T-cell (primary cell): Measurements from ENCODE around the gene ASPSCR1. TPM values are rescaled to one million over a fixed set of nuclear protein-coding genes. Genes with fewer than 3 reads are reported as not detected.

ENCODE experiments used
- ATAC-seq, 4 experiments: fragments of 200-7000 bp in 3 of 4; fragments of 150-1000 bp in 1 of 4; cut with Tn5 transposase; replicated peaks in 1 of 4; 1 replicate in 3 of 4; 2 replicates in 1 of 4; pipeline ENCODE4 v1.10.0; 2021; ENCODE audit warnings: moderate library complexity in 3 of 4, mild to moderate bottlenecking in 2 of 4, moderate number of reproducible peaks in 1 of 4
- CTCF ChIA-PET, 2 donors: fragments of 300-600 bp; sonication (Branson Sonifier 250); formaldehyde crosslinking; loops; one replicate each; lab custom pipeline; 2022; ENCODE audit warnings: antibody characterized with exemption in 2 of 2; lab: Charles Lee
- POLR2A ChIA-PET, 2 donors: fragments of 300-600 bp; sonication (Branson Sonifier 250); formaldehyde crosslinking; loops; one replicate each; lab custom pipeline; 2022; ENCODE audit warnings: antibody characterized with exemption in 2 of 2; lab: Charles Lee
- DNase-seq, 35 experiments: peaks; one replicate each; pipeline versions ENCODE4 v3.0.0 to v3.0.0-alpha.2; 2013 to 2023
- H3K27ac ChIP-seq: one replicate; pipeline ENCODE4 v1.5.1; 2013; ENCODE audit warnings: low read length
- H3K27me3 ChIP-seq, 2 experiments: replicated peaks in 1 of 2; 1 replicate in 1 of 2; 2 replicates in 1 of 2; pipeline versions ENCODE4 v1.6.1 to v1.7.0; 2013; ENCODE audit warnings: low read length in 1 of 2, mixed read lengths in 1 of 2; ENCODE audit not compliant: control insufficient read depth in 2 of 2, insufficient read depth in 2 of 2; ENCODE audit errors: extremely low read depth in 1 of 2
- H3K36me3 ChIP-seq, 2 donors: 1 replicate in 1 of 2; 2 replicates in 1 of 2; pipeline versions ENCODE4 v1.6.1 to v1.7.0; 2013; ENCODE audit warnings: low read length in 1 of 2; ENCODE audit not compliant: control insufficient read depth in 2 of 2, insufficient read depth in 1 of 2; ENCODE audit errors: extremely low read depth in 1 of 2
- H3K4me1 ChIP-seq, 2 experiments: 1 replicate in 1 of 2; 2 replicates in 1 of 2; pipeline versions ENCODE4 v1.6.1 to v1.7.0; 2013; ENCODE audit warnings: low read length in 2 of 2, mixed read lengths in 1 of 2; ENCODE audit not compliant: insufficient read depth in 2 of 2, control insufficient read depth in 1 of 2; ENCODE audit errors: extremely low read depth in 1 of 2
- H3K4me3 ChIP-seq, 2 donors: 1 replicate in 1 of 2; 2 replicates in 1 of 2; pipeline versions ENCODE4 v1.5.1 to v1.7.0; 2013; ENCODE audit warnings: mild to moderate bottlenecking in 2 of 2, low read length in 1 of 2, moderate library complexity in 1 of 2; ENCODE audit not compliant: control insufficient read depth in 1 of 2; ENCODE audit errors: extremely low read depth in 1 of 2
- H3K9me3 ChIP-seq: 2 replicates; pipeline ENCODE4 v1.7.0; 2013
- H3K27ac Mint-ChIP-seq, 2 donors: one replicate each; pipeline ENCODE4 v1.8.0; 2020 to 2021; ENCODE audit warnings: mild to moderate bottlenecking in 2 of 2, mixed read lengths in 2 of 2
- H3K27me3 Mint-ChIP-seq, 2 donors: one replicate each; pipeline ENCODE4 v1.8.0; 2021 to 2022; ENCODE audit warnings: mixed read lengths in 2 of 2
- H3K36me3 Mint-ChIP-seq: one replicate; pipeline ENCODE4 v1.8.0; 2021; ENCODE audit warnings: mixed read lengths
- H3K4me1 Mint-ChIP-seq, 3 donors: one replicate each; pipeline ENCODE4 v1.8.0; 2020 to 2022; ENCODE audit warnings: mixed read lengths in 3 of 3, mild to moderate bottlenecking in 1 of 3
- H3K4me3 Mint-ChIP-seq, 3 donors: one replicate each; pipeline ENCODE4 v1.8.0; 2020 to 2022; ENCODE audit warnings: mild to moderate bottlenecking in 3 of 3, mixed read lengths in 3 of 3, moderate library complexity in 3 of 3
- H3K9me3 Mint-ChIP-seq, 3 donors: one replicate each; pipeline ENCODE4 v1.8.0; 2020 to 2022; ENCODE audit warnings: mixed read lengths in 3 of 3
- WGBS: methylation state at CpG from one replicate; pipeline ENCODE4 v1.1.5; 2013; ENCODE audit warnings: missing lambda C conversion rate; ENCODE audit not compliant: insufficient coverage; 5-methylcytosine and 5-hydroxymethylcytosine counted together
- total RNA-seq, 35 experiments: library from RNA in 6 of 35; stranded (reverse) in 6 of 35; fragments of 120-200 nt in 1 of 35; gene quantifications; one replicate each; pipeline versions ENCODE4 v1.2.1 to v1.2.4 and lab custom pipeline; 2013 to 2026

The ASPSCR1 gene
- total RNA-seq, 5 donors from 2014 or later (not counting 1 experiment from before 2014, with no cell fraction given), result 34.6 to 49.7 (median 44.9) TPM

DNA sequence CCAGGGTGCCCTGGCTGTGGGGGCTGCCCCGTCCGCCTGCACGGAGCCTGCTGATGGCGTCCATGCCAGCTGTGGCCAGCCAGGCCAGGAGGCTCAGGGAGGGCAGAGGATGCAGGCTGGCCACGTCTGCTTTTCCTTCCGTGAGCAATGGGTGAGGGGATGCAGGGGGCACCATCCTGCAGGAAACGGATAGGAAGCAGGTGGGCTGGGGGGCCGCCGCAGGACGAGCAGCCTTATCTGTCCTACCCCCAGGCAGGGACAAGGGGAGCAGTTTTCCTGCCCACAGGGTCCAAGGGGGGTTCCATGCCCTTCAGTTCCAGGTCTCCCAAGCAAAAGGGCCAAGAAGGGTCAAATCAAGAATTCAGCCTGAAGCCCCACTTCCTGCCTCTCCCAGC lies 81.4 kb downstream of the ASPSCR1 start:
- Mint-ChIP-seq H3K36me3 (peaks cover 7% of the 10 kb centered on the region), H3K9me3 (no peaks in the 10 kb centered on the region), H3K4me3 (no peak overlapping the region), H3K4me1 (peaks cover 0 to 3% (median 0%) of the 10 kb centered on the region in 3 donors), H3K27me3 (no peaks in the 10 kb centered on the region), H3K27ac (no peak overlapping the region)
- Histone ChIP-seq H3K9me3 (no peaks in the 10 kb centered on the region), H3K27ac (no peak overlapping the region), H3K4me1 (peaks cover 0 to 19% of the 10 kb centered on the region in 2 experiments), H3K27me3 (no peaks in the 10 kb centered on the region), H3K36me3 (peaks cover 19 to 83% of the 10 kb centered on the region in 2 donors), H3K4me3 (no peak overlapping the region)
- CTCF ChIA-PET, result interaction anchor here in 1 of 2 donors (0.5 kb wide), 1 partner anchor 20 kb away, joined by 3 read pairs; no protein-coding TSS in a partner anchor
- WGBS, result 86% methylated on average over 9 of the region's 10 CpGs
- POLR2A ChIA-PET, result no interaction called here
- ATAC-seq (no peak), DNase-seq (no peak)

DNA sequence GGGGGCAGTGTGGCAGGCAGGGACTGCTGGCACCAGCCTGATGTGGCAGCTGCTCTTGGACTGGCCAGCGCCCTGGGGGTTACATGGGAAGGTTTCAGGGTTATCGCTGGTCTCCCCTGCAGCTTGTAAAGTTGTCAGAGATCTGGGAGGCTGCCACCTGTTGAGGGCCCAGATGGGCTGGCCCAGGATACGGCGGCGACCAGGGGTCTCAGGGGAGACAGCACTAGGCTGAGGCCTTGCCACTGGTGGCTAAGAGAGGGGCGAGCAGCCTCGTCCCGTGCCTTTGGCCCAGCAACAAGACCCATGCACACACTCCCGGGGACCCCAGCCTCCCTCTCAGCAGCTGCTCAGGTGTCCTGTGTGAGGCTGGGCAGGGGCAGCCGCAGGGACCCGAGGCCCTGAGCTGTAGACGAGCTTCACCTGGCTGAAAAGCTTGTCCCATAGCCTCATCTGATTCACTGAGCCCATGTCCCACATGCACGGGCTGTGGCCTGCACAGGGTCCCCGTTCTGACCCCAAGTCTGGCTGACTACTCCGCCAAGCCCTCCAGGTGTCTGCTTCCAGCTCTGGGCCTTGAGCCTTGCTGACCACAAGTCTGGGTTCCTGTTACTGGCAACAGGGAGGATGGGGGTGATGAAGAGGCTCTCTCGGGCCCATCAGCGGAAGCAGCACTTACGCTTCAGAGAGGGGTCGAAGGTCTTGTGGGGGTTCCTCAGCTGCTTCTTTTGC lies 82.0 kb downstream of the ASPSCR1 start:
- CTCF ChIA-PET, result interaction anchor here in 1 of 2 donors (0.5 kb wide), 1 partner anchor 19 kb away, joined by 3 read pairs; no protein-coding TSS in a partner anchor
- ATAC-seq (no peak), DNase-seq (no peak)
- Mint-ChIP-seq H3K4me1 (peaks cover 0 to 8% (median 5%) of the 10 kb centered on the region in 3 donors), H3K9me3 (no peaks in the 10 kb centered on the region), H3K36me3 (peaks cover 7% of the 10 kb centered on the region), H3K27ac (no peak overlapping the region), H3K4me3 (no peak overlapping the region), H3K27me3 (no peaks in the 10 kb centered on the region)
- Histone ChIP-seq H3K27ac (no peak overlapping the region), H3K4me3 (no peak overlapping the region), H3K9me3 (no peaks in the 10 kb centered on the region), H3K36me3 (peaks cover 19 to 78% of the 10 kb centered on the region in 2 donors), H3K27me3 (no peaks in the 10 kb centered on the region), H3K4me1 (peaks cover 2 to 22% of the 10 kb centered on the region in 2 experiments)
- POLR2A ChIA-PET, result no interaction called here
- WGBS, result 94% methylated on average over 19 of the region's 19 CpGs

DNA sequence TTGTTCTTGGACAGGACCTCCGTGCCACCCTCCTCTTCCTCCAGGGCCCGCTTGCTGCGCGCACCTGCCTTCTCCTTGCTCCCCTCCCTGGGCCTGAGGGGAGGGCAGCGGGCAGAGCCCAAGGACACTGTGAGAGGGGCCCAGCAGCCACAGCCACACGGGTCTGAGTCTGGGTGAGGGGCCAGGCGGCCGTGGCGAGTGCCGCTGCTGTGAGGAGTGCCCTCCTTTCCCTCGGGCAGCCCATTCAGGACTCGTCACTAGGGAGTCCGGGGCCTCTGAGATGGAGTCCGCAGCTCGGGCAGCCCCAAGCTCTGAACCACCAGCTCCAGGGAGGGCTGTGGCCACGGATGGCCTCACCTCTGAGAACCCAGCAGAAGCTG lies 82.6 kb downstream of the ASPSCR1 start:
- Mint-ChIP-seq H3K9me3 (no peaks in the 10 kb centered on the region), H3K27ac (no peak overlapping the region), H3K27me3 (no peaks in the 10 kb centered on the region), H3K36me3 (peaks cover 7% of the 10 kb centered on the region), H3K4me3 (no peak overlapping the region), H3K4me1 (peaks cover 0 to 8% (median 8%) of the 10 kb centered on the region in 3 donors)
- Histone ChIP-seq H3K4me1 (peaks cover 6 to 26% of the 10 kb centered on the region in 2 experiments), H3K36me3 (peaks cover 19 to 72% of the 10 kb centered on the region in 2 donors), H3K27me3 (no peaks in the 10 kb centered on the region), H3K27ac (no peak overlapping the region), H3K9me3 (no peaks in the 10 kb centered on the region), H3K4me3 (no peak overlapping the region)
- ChIA-PET POLR2A (no interaction called here), CTCF (no interaction called here)
- ATAC-seq (no peak), DNase-seq (no peak)
- 92% methylated on average over 13 of the region's 16 CpGs for WGBS

DNA sequence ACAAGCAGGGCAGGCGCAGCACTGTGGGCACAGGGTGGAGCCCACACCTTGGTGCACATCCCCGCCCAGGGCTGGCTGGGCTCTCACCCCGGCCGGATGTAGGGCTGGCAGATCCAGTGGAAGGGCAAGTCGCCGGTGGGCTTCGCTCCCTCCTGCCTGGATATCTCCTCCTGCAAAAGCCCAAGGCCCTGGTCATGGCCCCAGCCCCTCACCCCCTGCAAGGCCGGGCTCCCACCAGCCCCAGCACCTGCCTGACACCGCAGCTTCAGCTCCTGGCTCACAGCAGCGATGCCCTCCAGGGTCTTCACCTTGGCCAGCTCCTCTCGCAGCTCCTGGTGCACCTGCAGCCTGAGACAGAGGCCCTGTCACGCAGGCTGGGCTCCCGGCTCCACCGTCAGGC lies 83.2 kb downstream of the ASPSCR1 start:
- H3K27ac ChIP-seq, result no peak overlapping the region
- no peaks in the 10 kb centered on the region for H3K9me3 ChIP-seq
- CTCF ChIA-PET, result no interaction called here
- peaks cover 7 to 26% of the 10 kb centered on the region in 2 experiments for H3K4me1 ChIP-seq
- POLR2A ChIA-PET, result no interaction called here
- peaks cover 0 to 8% (median 8%) of the 10 kb centered on the region in 3 donors for H3K4me1 Mint-ChIP-seq
- WGBS, result 91% methylated on average over 14 of the region's 14 CpGs
- H3K27ac Mint-ChIP-seq, result no peak overlapping the region
- H3K9me3 Mint-ChIP-seq, result no peaks in the 10 kb centered on the region
- no peak for ATAC-seq
- H3K27me3 ChIP-seq, result no peaks in the 10 kb centered on the region
- H3K36me3 Mint-ChIP-seq, result peaks cover 7% of the 10 kb centered on the region
- H3K27me3 Mint-ChIP-seq, result no peaks in the 10 kb centered on the region
- DNase-seq, result no peak
- no peak overlapping the region for H3K4me3 ChIP-seq
- peaks cover 16 to 69% of the 10 kb centered on the region in 2 donors for H3K36me3 ChIP-seq
- H3K4me3 Mint-ChIP-seq, result no peak overlapping the region

DNA sequence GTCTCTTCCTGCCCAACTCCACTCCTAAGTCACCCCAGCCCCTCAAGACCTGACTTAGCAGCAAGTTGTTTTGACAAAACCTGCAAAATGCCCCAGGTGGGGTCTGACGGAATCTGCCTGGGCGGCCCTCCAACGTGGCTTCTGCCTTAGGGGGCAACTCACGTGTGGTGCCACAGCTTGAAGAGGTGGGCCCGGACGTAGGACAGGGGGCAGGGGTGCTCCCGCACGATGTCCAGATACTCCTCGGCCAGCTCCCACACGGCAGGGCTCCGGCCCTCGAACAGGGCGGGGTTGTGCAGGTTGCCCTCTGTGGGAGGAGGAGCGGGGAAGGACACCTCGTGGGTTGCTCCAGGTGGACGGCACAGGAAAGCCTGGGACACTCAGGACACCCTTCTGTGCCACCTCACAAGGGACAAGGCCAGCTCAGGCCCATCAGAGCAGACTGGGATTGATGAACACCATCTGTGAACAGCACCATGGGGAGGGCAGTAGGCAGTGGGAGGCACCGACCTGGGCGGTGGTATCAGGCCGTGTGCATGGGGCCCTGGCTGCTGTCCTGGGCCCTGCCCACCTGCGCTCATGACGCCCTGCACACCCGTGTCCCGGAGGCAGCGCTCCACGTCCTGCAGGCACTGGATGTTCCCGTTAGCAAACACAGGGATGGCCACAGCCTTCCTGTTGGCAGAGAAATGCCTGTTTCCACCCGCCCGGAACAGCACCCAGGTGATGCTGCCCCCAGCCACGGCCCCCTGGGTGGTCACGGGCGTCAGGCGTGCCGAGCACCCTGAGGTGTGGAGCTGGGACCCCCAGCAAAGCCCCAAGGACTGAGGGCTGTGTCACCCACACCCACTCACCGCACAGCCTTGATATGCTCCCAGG lies 83.9 kb downstream of the ASPSCR1 start:
- 95% methylated on average over 32 of the region's 34 CpGs for WGBS
- no peak overlapping the region for H3K27ac ChIP-seq
- Mint-ChIP-seq H3K4me3 (no peak overlapping the region), H3K36me3 (peaks cover 7% of the 10 kb centered on the region), H3K4me1 (peaks cover 3 to 12% (median 11%) of the 10 kb centered on the region in 3 donors), H3K27me3 (no peaks in the 10 kb centered on the region), H3K9me3 (no peaks in the 10 kb centered on the region), H3K27ac (no peak overlapping the region)
- no peak for ATAC-seq
- ChIA-PET POLR2A (no interaction called here), CTCF (no interaction called here)
- no peak for DNase-seq
- peaks cover 7 to 32% of the 10 kb centered on the region in 2 experiments for H3K4me1 ChIP-seq
- no peaks in the 10 kb centered on the region for H3K9me3 ChIP-seq
- H3K4me3 ChIP-seq, result no peak overlapping the region
- no peaks in the 10 kb centered on the region for H3K27me3 ChIP-seq
- H3K36me3 ChIP-seq, result peaks cover 16 to 62% of the 10 kb centered on the region in 2 donors
